BJ (cell line): ENCODE data around the gene DTHD1. TPM values are rescaled to one million over a fixed set of nuclear protein-coding genes. Genes with fewer than 3 reads are reported as not detected.

Experiments used
- CTCF ChIA-PET: fragments of 350-600 bp; formaldehyde crosslinking; extraction: SDS; loops from one replicate; lab custom pipeline; 2021; ENCODE audit warnings: antibody characterized with exemption, inconsistent platforms; lab: Yijun Ruan, JAX
- POLR2A ChIA-PET: fragments of 300-600 bp; sonication (Branson Sonifier 250); formaldehyde crosslinking; extraction: SDS; loops from one replicate; lab custom pipeline; 2021; ENCODE audit warnings: antibody characterized with exemption; lab: Charles Lee
- DNase-seq: peaks from one replicate; pipeline ENCODE4 v3.0.0-alpha.2; 2011; ENCODE audit warnings: low read depth
- H3K27me3 ChIP-seq: 2 replicates; pipeline ENCODE4 v1.6.0; 2011; ENCODE audit warnings: low read length; ENCODE audit not compliant: control insufficient read depth, insufficient read depth
- H3K36me3 ChIP-seq: 2 replicates; pipeline ENCODE4 v1.5.1; 2011; ENCODE audit warnings: low read length; ENCODE audit not compliant: control insufficient read depth, insufficient read depth
- H3K4me3 ChIP-seq: 2 replicates; pipeline ENCODE4 v1.5.1; 2011; ENCODE audit warnings: low read depth, mild to moderate bottlenecking, control low read depth, low read length
- polyA minus RNA-seq: library from RNA; depleted of rRNA, polyadenylated mRNA; stranded (reverse); fragments of >200 nt; gene quantifications from 2 replicates; pipeline ENCODE4 v1.2.3, GENCODE V29; 2011; rRNA and poly(A)+ RNA removed
- polyA plus RNA-seq: library from polyadenylated mRNA; depleted of rRNA; stranded (reverse); fragments of >200 nt; gene quantifications from 2 replicates; pipeline ENCODE4 v1.2.3, GENCODE V29; 2011; rRNA removed
- TF ChIP-seq, protein P1 (sequence below): IDR thresholded peaks from 2 replicates; pipeline ENCODE4 v1.5.1; 2011; ENCODE audit warnings: low read depth, mild to moderate bottlenecking, control low read depth, inconsistent platforms, low read length, moderate library complexity; ENCODE audit not compliant: insufficient read depth

DTHD1 gene
- polyA plus RNA-seq = not detected in 2 replicates
- polyA minus RNA-seq = not detected in 2 replicates

DNA sequence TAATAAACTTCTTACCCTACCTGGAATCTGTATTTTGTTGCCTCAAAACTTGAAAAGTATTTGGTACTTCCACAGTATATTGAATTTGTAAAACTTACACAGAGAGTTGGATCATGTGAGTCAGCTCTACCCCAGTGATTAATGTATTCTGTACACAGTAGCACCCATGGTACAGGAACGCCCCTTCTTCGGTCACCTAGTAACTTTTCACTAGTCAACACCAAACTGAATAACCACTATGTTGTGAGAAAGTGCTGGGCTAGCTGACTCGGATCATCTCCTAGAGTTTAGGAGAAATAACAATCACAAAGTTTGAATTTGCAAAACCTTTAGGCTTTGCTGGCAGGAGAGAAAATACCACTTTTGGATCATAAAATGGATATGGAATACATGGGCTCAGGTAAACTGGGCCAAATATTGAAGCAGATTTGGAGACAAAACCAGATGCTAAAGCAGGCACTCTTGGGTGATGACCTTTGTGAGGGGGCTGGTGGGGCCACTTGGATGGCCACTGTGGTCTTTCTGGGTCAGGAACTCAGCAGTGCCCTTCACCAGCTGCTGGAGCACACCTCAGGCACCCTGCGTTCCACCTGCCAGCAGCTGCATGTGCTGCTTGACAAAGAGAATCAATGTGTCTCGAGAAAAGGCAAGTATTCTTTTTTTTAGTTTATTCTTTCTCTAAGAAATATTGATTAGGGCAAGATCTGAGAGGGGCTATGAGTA is at the start of gene DTHD1:
Gene DTHD1 (plus strand): TSS at position 233 of the 723 bp plus-strand sequence. CDS start 143 bp downstream, at position 376.
- ChIA-PET POLR2A (no interaction called here), CTCF (interaction anchor here (0.8 kb wide), 1 partner anchor 904 kb away, joined by 3 read pairs; no protein-coding TSS in a partner anchor)
- DNase-seq = no peak
- H3K27me3 ChIP-seq = no peaks in the 10 kb centered on the region
- H3K4me3 ChIP-seq = no peak within 1 kb of the TSS
- TF ChIP-seq, protein P1, sequence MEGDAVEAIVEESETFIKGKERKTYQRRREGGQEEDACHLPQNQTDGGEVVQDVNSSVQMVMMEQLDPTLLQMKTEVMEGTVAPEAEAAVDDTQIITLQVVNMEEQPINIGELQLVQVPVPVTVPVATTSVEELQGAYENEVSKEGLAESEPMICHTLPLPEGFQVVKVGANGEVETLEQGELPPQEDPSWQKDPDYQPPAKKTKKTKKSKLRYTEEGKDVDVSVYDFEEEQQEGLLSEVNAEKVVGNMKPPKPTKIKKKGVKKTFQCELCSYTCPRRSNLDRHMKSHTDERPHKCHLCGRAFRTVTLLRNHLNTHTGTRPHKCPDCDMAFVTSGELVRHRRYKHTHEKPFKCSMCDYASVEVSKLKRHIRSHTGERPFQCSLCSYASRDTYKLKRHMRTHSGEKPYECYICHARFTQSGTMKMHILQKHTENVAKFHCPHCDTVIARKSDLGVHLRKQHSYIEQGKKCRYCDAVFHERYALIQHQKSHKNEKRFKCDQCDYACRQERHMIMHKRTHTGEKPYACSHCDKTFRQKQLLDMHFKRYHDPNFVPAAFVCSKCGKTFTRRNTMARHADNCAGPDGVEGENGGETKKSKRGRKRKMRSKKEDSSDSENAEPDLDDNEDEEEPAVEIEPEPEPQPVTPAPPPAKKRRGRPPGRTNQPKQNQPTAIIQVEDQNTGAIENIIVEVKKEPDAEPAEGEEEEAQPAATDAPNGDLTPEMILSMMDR = no peak
- H3K36me3 ChIP-seq = no peaks in the 10 kb centered on the region

DNA sequence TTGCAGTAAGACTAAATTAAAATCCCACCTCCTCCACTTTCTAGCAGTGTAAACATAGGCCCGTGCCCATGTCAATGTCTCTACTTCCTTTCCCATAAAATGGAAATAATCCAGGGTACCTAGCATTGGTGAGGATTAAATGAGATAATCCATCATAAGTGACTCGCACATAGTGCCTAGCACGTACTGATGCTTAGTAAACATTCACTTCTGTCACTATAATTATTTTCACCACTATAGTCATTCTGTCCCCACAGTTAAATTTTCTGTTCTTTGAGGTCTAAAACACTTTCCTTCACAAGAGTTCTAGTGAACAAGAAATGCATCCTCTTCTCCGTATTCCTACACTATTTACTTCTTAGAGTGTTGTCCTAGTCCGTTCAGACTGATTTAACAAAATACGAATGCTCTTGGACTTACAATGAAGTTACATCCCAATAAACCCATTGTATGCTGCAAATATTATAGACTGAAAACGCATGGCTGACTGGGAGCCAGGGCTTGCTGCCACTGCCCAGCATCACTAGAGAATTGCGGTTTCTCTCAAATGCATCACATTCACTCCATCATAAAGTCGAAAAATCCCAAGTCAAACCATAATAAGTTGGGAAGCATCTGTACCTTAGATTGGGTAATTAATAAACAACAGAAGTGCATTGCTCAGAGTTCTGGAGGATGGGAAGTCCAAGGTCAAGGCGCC is 47.7 kb upstream of the DTHD1 start:
- DNase-seq = no peak
- H3K36me3 ChIP-seq = no peaks in the 10 kb centered on the region
- no peak overlapping the region for H3K4me3 ChIP-seq
- no peaks in the 10 kb centered on the region for H3K27me3 ChIP-seq
- TF ChIP-seq, protein P1 = no peak
- ChIA-PET POLR2A (no interaction called here), CTCF (no interaction called here)

DNA sequence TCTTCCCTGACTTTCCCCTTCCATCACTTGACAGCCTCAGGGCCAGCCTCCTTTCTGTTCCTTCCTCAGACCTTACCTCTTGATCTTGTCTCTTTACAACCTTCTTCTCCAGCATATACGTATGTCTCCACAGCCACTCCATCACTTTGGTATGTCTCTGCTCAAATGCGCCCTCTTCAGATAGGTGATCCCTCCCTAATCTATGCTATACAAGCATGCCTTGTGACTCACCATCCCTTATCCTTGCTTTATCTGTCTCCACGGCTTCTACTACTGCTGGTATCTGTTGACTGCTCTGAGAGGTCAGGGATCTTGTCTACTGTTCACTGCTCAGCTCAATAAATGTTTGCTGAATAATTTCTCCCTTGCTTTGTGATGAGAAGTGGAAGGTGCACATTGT is 46.1 kb upstream of the DTHD1 start:
- ChIA-PET CTCF (no interaction called here), POLR2A (no interaction called here)
- H3K27me3 ChIP-seq = no peaks in the 10 kb centered on the region
- H3K36me3 ChIP-seq = no peaks in the 10 kb centered on the region
- no peak for DNase-seq
- TF ChIP-seq, protein P1 = no peak
- no peak overlapping the region for H3K4me3 ChIP-seq

DNA sequence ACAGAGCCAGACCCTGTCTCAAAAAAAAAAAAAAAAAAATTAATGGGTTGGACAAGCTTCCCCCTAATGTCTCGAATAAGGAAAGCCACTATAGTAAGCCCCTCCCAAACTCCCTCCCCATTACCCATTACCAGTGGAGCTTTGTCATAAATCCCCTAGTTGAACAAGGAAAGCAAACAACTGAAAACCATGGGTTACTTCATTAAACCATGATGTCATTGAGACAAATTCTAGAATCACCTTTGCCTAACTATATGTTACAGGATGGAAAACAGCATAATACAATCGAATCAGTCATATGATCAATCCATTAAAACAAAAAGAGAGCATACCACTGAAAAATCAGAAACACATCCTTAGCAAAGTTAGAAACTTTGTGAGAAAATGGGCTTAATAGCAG is 45.3 kb upstream of the DTHD1 start:
- no peaks in the 10 kb centered on the region for H3K27me3 ChIP-seq
- no peaks in the 10 kb centered on the region for H3K36me3 ChIP-seq
- no peak for DNase-seq
- TF ChIP-seq, protein P1 = no peak
- ChIA-PET CTCF (no interaction called here), POLR2A (no interaction called here)
- no peak overlapping the region for H3K4me3 ChIP-seq

DNA sequence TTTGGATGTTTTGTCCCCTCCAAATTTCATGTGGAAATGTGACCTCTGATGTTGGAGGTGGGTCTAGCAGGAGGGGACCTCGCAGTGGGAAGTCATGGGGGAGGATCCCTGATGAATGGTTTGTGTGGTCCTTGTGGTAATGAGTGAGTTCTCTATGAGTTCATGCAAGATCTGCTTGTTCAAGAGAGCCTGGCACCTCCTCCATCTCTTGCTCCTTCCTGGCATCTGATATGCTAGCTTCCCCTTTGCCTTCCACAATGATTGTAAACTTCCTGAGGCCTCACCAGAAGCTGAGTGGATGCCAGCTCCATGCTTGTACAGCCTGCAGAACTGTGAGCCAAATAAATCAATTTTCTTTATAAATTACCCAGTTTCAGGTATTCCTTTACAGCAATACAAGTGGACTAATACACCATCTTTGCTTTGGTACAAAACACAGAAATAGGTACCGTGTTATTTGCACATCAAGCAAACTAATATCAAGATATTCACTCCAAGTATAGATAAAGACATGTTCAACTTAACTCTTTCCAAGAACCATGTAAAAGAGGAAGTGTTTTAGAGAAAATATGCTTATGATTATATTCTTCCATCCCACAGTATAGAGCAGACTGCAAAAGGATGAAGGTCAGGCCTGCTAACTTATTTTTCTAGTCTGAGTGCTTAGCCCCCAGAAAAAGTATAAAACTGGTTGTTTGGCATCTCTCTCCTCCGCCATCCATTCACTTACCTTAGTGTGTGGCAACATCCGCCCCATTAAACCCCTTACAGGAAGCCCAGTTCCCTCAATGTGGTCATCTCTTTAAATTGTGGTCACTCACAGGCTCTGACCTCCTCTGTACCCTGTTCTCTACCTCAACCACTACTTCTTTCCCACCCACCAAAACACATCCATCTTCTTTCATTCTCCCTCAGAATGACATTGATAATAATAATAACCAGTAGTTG is 43.8 kb upstream of the DTHD1 start:
- DNase-seq = no peak
- Histone ChIP-seq H3K36me3 (no peaks in the 10 kb centered on the region), H3K27me3 (no peaks in the 10 kb centered on the region), H3K4me3 (no peak overlapping the region)
- ChIA-PET POLR2A (no interaction called here), CTCF (no interaction called here)
- TF ChIP-seq, protein P1 = no peak
